HepG2 (cell line): ENCODE measurements around the gene SH3BP2. TPM values are rescaled to one million over a fixed set of nuclear protein-coding genes. Genes with fewer than 3 reads are reported as not detected.

Source experiments
- BRF2 ChIP-seq: sonication (generic); formaldehyde crosslinking; IDR thresholded peaks from 2 replicates; pipeline ENCODE4 v1.8.1; 2022; ENCODE audit warnings: mild to moderate bottlenecking, missing genetic modification reagents
- CREB1 ChIP-seq, 2 experiments: fragments of 450-650 bp in 1 of 2; IDR thresholded peaks; 2 replicates each; pipeline ENCODE4 v1.6.1; 2016 to 2017; ENCODE audit warnings: control low read depth in 1 of 2, mild to moderate bottlenecking in 1 of 2, missing compliant biosample characterization in 1 of 2, missing genetic modification characterization in 1 of 2
- ERF ChIP-seq: IDR thresholded peaks from 2 replicates; pipeline ENCODE4 v1.6.1; 2018; ENCODE audit warnings: missing biosample characterization, missing genetic modification reagents
- KAT7 ChIP-seq: IDR thresholded peaks from 2 replicates; pipeline ENCODE4 v1.6.1; 2018; ENCODE audit warnings: borderline replicate concordance, missing compliant biosample characterization
- KDM1A ChIP-seq: IDR thresholded peaks from 2 replicates; pipeline ENCODE4 v1.6.1; 2016; ENCODE audit warnings: missing compliant biosample characterization
- POLR2A ChIP-seq, 2 experiments: IDR thresholded peaks; 2 replicates each; pipeline ENCODE4 v1.6.1; 2011; ENCODE audit warnings: low read depth in 2 of 2, low read length in 2 of 2, mild to moderate bottlenecking in 1 of 2, moderate library complexity in 1 of 2; ENCODE audit not compliant: insufficient read depth in 1 of 2
- RAD21 ChIP-seq: fragments of 450-650 bp; formaldehyde crosslinking; IDR thresholded peaks from 2 replicates; pipeline ENCODE4 v1.5.0; 2020; ENCODE audit warnings: mild to moderate bottlenecking
- RBM22 ChIP-seq: fragments of 200-400 bp; formaldehyde crosslinking; optimal IDR thresholded peaks from 2 replicates; pipeline ENCODE3; 2017; ENCODE audit warnings: mild to moderate bottlenecking, low read length, moderate library complexity
- REPIN1 ChIP-seq: sonication (generic); formaldehyde crosslinking; IDR thresholded peaks from 2 replicates; pipeline ENCODE4 v1.8.0; 2022; ENCODE audit warnings: missing genetic modification reagents, low read depth, mild to moderate bottlenecking, borderline replicate concordance
- SKI ChIP-seq: fragments of 450-650 bp; IDR thresholded peaks from one replicate; pipeline ENCODE4 v1.6.1; 2018; ENCODE audit warnings: mild to moderate bottlenecking; ENCODE audit not compliant: partially characterized antibody
- STAT6 ChIP-seq: sonication (generic); formaldehyde crosslinking; IDR thresholded peaks from 2 replicates; pipeline ENCODE4 v1.4.0; 2020; ENCODE audit warnings: missing genetic modification reagents, mild to moderate bottlenecking, borderline replicate concordance
- SYNCRIP ChIP-seq: fragments of 200-400 bp; formaldehyde crosslinking; IDR thresholded peaks from 2 replicates; pipeline ENCODE4 v1.6.1; 2018; ENCODE audit warnings: mild to moderate bottlenecking, low read depth, low read length; ENCODE audit not compliant: insufficient read depth
- TARDBP ChIP-seq: sonication (generic); formaldehyde crosslinking; IDR thresholded peaks from 2 replicates; pipeline ENCODE4 v1.8.0; 2022; ENCODE audit warnings: mild to moderate bottlenecking, missing genetic modification reagents
- THAP11 ChIP-seq: IDR thresholded peaks from 2 replicates; pipeline ENCODE4 v1.6.1; 2016; ENCODE audit warnings: missing biosample characterization, missing genetic modification reagents
- ZBTB49 ChIP-seq: sonication (generic); formaldehyde crosslinking; IDR thresholded peaks from 2 replicates; pipeline ENCODE4 v1.4.0; 2020; ENCODE audit warnings: missing genetic modification reagents, borderline replicate concordance
- ZMAT3 ChIP-seq: sonication (generic); formaldehyde crosslinking; conservative IDR thresholded peaks from 2 replicates; pipeline ENCODE4 v1.7.0; 2021; ENCODE audit warnings: missing genetic modification reagents
- ZNF274 ChIP-seq: sonication (generic); formaldehyde crosslinking; IDR thresholded peaks from 2 replicates; pipeline ENCODE4 v1.5.1; 2020; ENCODE audit warnings: mild to moderate bottlenecking, missing genetic modification reagents
- ZNF563 ChIP-seq: sonication (generic); formaldehyde crosslinking; IDR thresholded peaks from 2 replicates; pipeline ENCODE4 v1.8.0; 2022; ENCODE audit warnings: mild to moderate bottlenecking, moderate library complexity, missing genetic modification reagents
- ZNF710 ChIP-seq: sonication (generic); formaldehyde crosslinking; IDR thresholded peaks from 2 replicates; pipeline ENCODE4 v1.5.0; 2020; ENCODE audit warnings: mild to moderate bottlenecking, missing genetic modification reagents, borderline replicate concordance
- ZNF788 ChIP-seq: sonication (generic); formaldehyde crosslinking; IDR thresholded peaks from 2 replicates; pipeline ENCODE4 v1.5.0; 2020; ENCODE audit warnings: mild to moderate bottlenecking, missing genetic modification reagents, borderline replicate concordance
- ZZZ3 ChIP-seq: sonication (generic); formaldehyde crosslinking; IDR thresholded peaks from 2 replicates; pipeline ENCODE4 v1.4.0; 2020; ENCODE audit warnings: missing genetic modification reagents, mild to moderate bottlenecking, borderline replicate concordance
- polyA plus RNA-seq, 8 experiments: library from polyadenylated mRNA; depleted of rRNA in 3 of 8; stranded (reverse) in 7 of 8; unstranded in 1 of 8; fragments of >200 nt; fragmentation: Illumina TruSeq in 4 of 8; extraction: Trizol in 4 of 8; gene quantifications; 2 replicates each; pipeline versions ENCODE4 v1.2.1 to v1.2.3, GENCODE V29; 2011 to 2016; ENCODE audit warnings: low read depth in 4 of 8, missing spikeins in 1 of 8, mixed read lengths in 1 of 8; ENCODE audit not compliant: insufficient read depth in 1 of 8
- total RNA-seq, 5 experiments: library from RNA; depleted of rRNA; stranded (reverse); fragments of >200 nt; fragmentation: Illumina TruSeq; extraction: Trizol; gene quantifications; 2 replicates each; pipeline ENCODE4 v1.2.3, GENCODE V29; 2016; ENCODE audit warnings: low read depth in 1 of 5

The SH3BP2 gene
- total and polyA plus RNA-seq, 2 of the 13 experiments (the other 11 are each of a cell fraction or from before 2014, with no cell fraction given), result 16.9 to 34.5 TPM

GRCh38 chr4:2843263-2843940 lies 50.5 kb downstream of the SH3BP2 start, which contains the start of gene ADD1 (continued):
- TF ChIP-seq RAD21 (peak; percentile 49), BRF2 (CRISPR knock-in tag) (no peak), ZZZ3 (CRISPR knock-in tag) (0 out of 2 replicates have a peak, but pooled peaks have one; percentile 24), THAP11 (CRISPR knock-in tag) (peak; percentile 87), SYNCRIP (no peak), REPIN1 (CRISPR knock-in tag) (0 out of 2 replicates have a peak, but pooled peaks have one; percentile 42), ZNF274 (peak; percentile 79), ERF (CRISPR knock-in tag) (peak; percentile 21; the same call in 1 of the 2 replicates), KDM1A (CRISPR knock-in tag) (no peak), POLR2A (IDR thresholded peaks at IDR 0.05; ENCODE audit: insufficient read depth in 1 of 2, low read depth in 2 of 2, low read length in 2 of 2) (peak; percentile 76 to 86), STAT6 (CRISPR knock-in tag) (0 out of 2 replicates have a peak, but pooled peaks have one; percentile 48), ZNF788 (CRISPR knock-in tag) (no peak), TARDBP (CRISPR knock-in tag) (peak; percentile 44; the same call in 1 of the 2 replicates), ZNF563 (peak; percentile 76), CREB1 (IDR thresholded peaks at IDR 0.05) (no peak; the same call in 1 of the 2 replicates), CREB1 (CRISPR knock-in tag; IDR thresholded peaks at IDR 0.05) (no peak), RBM22 (no peak), KAT7 (peak; percentile 61; the same call in 1 of the 2 replicates), ZMAT3 (0 out of 2 replicates have a peak, but pooled peaks have one; percentile 28), ZNF710 (peak; percentile 22; the same call in 1 of the 2 replicates), ZBTB49 (CRISPR knock-in tag) (no peak), SKI (peak; percentile 62)
